ENCODE data around the gene ZIC5. TPM values are rescaled to one million over a fixed set of nuclear protein-coding genes. Genes with fewer than 3 reads are reported as not detected.

Gene ZIC5
- total RNA-seq, 1 donor from 2014 or later, result 15.1 TPM

DNA sequence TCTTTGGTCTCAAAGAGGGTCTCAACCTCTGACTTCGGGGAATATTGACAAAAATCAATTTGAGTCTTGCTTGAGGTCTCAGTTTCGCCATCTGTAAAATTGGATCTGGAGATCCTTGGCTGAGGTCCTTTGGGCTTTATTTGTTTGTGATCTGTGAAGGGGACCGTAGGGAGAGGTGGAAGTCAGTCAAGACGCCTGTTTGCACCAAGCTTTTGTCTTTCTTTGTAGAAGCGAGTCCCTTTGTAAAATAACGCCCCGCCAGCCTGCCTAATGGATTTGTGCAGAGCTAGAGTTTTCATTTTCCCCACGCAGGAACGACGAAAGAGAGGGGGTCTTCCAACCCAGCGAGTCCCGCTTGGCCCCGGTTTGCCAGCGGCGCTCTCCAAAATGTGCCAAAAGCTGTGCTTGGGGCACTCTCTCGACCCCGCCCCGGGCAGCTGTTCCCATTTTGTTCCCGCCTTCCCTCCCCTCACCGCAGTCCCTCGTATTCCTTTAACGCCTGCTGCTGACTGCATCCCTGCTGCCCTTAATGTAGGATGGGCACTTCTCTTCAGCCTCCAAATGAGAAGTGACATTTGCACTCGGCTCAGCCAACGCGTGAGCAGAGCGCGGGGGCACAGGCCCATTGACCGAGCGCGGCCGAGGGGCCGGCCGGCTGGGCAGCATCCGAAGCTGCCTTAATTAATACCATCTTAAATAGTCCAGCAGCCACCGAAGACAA, 13.0 kb downstream of the ZIC5 start:
- Mint-ChIP-seq H3K9me3 (no peaks in the 10 kb centered on the region), H3K4me1 (ENCODE audit: unreplicated experiment) (peaks cover 38% of the 10 kb centered on the region), H3K36me3 (no peaks in the 10 kb centered on the region), H3K4me3 (peak overlapping the region; percentile 87), H3K27me3 (peaks cover 94% of the 10 kb centered on the region), H3K27ac (peak overlapping the region; percentile 27)
- TF ChIP-seq, protein P1, sequence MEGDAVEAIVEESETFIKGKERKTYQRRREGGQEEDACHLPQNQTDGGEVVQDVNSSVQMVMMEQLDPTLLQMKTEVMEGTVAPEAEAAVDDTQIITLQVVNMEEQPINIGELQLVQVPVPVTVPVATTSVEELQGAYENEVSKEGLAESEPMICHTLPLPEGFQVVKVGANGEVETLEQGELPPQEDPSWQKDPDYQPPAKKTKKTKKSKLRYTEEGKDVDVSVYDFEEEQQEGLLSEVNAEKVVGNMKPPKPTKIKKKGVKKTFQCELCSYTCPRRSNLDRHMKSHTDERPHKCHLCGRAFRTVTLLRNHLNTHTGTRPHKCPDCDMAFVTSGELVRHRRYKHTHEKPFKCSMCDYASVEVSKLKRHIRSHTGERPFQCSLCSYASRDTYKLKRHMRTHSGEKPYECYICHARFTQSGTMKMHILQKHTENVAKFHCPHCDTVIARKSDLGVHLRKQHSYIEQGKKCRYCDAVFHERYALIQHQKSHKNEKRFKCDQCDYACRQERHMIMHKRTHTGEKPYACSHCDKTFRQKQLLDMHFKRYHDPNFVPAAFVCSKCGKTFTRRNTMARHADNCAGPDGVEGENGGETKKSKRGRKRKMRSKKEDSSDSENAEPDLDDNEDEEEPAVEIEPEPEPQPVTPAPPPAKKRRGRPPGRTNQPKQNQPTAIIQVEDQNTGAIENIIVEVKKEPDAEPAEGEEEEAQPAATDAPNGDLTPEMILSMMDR (conservative IDR thresholded peaks at IDR 0.05), result no peak
- no peak for DNase-seq (ENCODE audit: extremely low spot score, unreplicated experiment)

DNA sequence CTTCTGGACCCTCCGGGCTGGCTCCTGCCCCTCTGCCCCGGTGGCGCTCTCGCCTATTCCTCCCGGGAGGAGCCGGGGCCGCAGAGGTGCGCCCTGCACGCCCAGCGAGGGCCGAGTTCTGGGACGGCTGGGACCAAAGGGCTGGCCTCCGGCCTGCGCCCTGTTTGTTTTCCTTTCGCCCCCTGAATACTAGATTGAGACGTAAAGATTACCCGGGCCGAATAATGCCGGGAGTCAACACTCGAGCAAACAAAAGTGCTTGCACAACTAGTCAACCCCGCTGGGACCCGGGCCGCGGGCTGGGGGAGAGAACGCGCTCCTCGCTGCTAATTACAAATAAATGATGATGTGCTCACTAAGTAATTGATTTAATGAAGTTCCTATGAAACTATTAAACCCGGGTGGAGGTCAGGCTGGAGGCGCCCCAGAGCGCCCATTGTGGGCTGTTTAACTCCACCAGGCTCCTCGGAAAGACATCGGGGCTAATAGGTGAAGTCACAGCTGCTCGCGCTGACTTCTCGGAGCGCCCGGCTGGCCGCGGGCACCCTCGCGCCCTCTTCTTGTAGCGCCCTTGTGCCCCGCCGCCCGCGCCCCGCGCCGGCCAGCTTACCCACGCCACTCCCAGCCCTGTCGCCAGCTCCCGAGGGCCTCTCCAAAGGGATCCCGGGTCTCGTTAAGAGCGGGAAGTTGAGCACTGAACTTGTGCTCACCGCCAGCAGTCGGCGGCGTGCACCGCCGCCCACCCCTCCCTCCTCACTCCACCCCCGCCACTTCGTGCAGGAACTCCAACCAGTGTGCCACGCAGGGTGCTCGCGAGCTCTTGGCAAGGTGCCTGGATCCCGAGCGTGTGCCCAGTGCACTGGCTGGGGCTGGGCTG, 14.9 kb downstream of the ZIC5 start:
- H3K4me3 Mint-ChIP-seq, result peak overlapping the region; percentile 87
- H3K4me1 Mint-ChIP-seq (ENCODE audit: unreplicated experiment), result peaks cover 46% of the 10 kb centered on the region
- peak overlapping the region; percentile 63 for H3K27ac Mint-ChIP-seq
- H3K36me3 Mint-ChIP-seq, result no peaks in the 10 kb centered on the region
- no peaks in the 10 kb centered on the region for H3K9me3 Mint-ChIP-seq
- no peak for DNase-seq (ENCODE audit: extremely low spot score, unreplicated experiment)
- TF ChIP-seq, protein P1 (conservative IDR thresholded peaks at IDR 0.05), result no peak
- H3K27me3 Mint-ChIP-seq, result peaks cover 94% of the 10 kb centered on the region

DNA sequence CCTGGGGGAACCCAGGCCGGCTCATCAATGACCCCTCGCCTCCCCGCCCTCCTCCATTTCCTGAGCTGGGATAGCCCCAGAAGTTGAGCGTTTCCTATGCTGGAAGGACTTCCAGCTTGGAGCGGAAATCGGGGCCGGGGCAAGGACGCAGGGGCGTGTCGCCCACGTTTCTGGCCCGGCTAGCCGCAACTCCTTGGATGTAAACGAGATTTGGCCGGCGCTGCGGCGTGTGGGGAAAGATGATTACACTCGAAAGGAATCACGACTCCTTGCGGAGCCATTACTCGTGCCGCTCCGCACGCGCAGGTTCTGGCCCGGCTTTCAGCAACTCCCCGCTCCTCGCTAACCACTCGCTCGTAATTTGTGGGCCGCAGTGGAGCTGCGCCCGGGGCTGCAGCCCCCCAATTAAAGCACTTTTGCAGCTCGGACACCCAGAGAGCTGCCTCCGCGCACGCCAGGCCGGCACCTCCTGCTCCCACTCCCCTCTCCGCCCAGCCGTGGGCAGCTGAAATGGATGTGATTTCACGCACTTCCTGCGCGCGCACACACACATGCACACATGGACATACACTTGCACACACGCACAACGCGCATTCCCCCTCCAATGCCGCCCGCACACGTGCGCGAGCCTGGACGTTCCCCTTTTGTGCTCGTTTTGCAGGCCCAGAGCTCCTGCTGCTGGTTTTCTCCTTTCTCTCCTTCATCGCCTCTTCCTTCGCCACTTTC, 15.7 kb downstream of the ZIC5 start:
- H3K9me3 Mint-ChIP-seq, result no peaks in the 10 kb centered on the region
- no peaks in the 10 kb centered on the region for H3K36me3 Mint-ChIP-seq
- TF ChIP-seq, protein P1 (conservative IDR thresholded peaks at IDR 0.05), result no peak
- peaks cover 41% of the 10 kb centered on the region for H3K4me1 Mint-ChIP-seq (ENCODE audit: unreplicated experiment)
- peak overlapping the region; percentile 87 for H3K4me3 Mint-ChIP-seq
- H3K27ac Mint-ChIP-seq, result peak overlapping the region; percentile 63
- DNase-seq (ENCODE audit: extremely low spot score, unreplicated experiment), result no peak
- H3K27me3 Mint-ChIP-seq, result peaks cover 93% of the 10 kb centered on the region

DNA sequence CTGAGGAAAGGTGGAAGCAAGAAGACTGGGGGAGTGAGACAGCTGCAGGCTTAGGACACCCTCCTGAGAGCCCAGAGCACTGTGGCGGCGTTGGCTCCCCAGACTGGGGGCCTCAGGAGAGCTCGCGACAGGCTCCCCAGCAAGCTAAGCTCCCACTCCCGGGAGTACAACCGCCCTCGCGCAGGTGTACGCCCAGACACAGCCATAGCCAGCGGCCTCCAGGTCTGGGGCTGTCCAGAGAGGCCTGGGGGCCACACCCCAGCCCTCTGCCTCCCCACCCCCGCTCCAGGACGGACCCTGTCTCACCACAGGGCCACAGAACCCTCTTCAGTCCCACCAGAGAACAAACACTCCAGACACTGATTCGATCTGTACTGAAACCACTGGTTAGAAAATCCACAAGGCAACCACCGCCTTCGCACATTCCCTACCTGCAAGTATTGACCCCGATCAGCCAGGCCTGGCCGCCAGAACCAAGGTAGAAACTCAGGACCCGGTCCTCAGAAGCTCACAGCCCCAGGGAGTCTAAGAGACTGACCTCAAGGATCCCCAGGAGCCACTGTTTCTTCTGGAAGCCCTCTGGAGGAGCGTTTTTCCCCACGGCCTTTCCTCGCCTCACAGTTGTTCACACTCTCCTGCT, 16.3 kb downstream of the ZIC5 start:
- Mint-ChIP-seq H3K27me3 (peaks cover 93% of the 10 kb centered on the region), H3K4me1 (ENCODE audit: unreplicated experiment) (peaks cover 39% of the 10 kb centered on the region)

More for the DNA sequence above, 16.3 kb downstream of the ZIC5 start:
- no peaks in the 10 kb centered on the region for H3K36me3 Mint-ChIP-seq
- peak overlapping the region; percentile 48 for H3K27ac Mint-ChIP-seq
- TF ChIP-seq, protein P1 (conservative IDR thresholded peaks at IDR 0.05), result no peak
- H3K4me3 Mint-ChIP-seq, result peak overlapping the region; percentile 87
- no peak for DNase-seq (ENCODE audit: extremely low spot score, unreplicated experiment)
- no peaks in the 10 kb centered on the region for H3K9me3 Mint-ChIP-seq
